CD4-positive, alpha-beta T cell treated with Interleukin-6 for 4 hours (primary cell): ENCODE data around the gene RSKR.
A peak's percentile ranks its signal among the peaks of the same experiment; 100 is the strongest.
"Not testable (repeated sequence)": the region's sequence is repeated elsewhere in the genome, so short reads cannot be mapped to it uniquely, and the experiment has no call there.

Source experiments
- DNase-seq: peaks from one replicate; pipeline ENCODE4 v3.0.0-alpha.2; 2020; ENCODE audit warnings: mixed read lengths

The RSKR gene

DNA sequence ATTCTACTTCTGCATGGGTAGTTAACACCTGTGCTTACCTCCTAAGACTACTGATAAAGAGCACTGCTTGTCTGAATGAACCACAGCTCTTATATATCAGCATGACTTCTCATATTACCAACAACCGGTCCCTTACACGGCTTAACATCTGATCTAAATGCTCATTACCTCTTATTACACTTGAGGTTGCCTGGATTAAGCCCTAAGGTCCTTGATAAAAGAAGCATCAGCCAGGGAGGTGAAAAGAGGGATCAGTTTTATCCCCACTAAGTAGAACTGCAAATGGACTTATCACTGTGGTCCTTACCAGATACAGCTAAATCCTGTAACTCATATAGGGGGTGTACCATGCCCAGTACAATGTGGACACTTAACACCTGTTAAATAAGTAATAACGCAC lies 8.2 kb upstream of the RSKR start:
- DNase-seq, result no peak

DNA sequence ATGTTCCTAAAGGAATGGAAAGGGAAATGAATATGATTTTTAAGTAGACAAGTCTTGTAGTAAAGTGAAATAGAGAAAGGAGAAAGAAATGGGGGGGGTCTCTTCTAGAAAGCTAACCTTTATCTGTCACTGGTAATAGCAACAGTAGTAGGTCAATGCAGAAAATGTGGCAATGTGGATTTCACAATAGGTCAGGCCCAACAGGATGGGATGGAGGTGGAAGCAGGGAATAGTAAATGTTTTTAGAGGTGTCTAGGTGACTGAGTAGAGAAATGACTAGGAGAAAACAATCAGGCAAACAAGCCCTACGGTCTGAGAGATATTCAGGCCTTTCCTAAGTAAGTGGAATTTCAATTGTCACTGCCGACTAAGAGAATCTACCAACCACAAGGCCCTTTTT lies 6.0 kb upstream of the RSKR start:
- DNase-seq, result no peak

- no peak for DNase-seq
Observed at GRCh38 chr17:28618464-28618863, 4.5 kb upstream of the RSKR start.

DNA sequence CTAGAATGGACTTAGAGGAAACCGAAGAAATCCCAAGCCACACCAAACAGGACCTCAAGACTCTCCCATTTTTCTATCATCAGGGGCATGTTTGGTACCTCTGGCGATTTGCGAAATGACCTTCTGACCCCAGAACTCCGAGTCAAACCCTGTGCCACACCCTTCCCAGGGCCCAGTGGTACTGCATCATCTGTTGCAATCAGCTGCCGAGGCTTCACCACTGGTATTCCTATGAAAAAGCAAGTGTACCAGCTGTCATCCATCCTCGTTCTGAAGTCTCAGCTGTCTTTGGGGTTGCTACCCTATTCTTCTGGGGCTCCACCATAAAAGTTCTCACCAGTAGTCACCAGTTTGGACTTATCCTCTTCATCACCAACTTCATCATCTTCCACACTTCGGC lies 2.3 kb upstream of the RSKR start:
- no peak for DNase-seq

- DNase-seq, result no peak
Observed at GRCh38 chr17:28615260-28615940, 1.4 kb upstream of the RSKR start.

GRCh38 chr17:28612936-28613872 lies 781 bp downstream of the RSKR start:
- peak; percentile 59 for DNase-seq

- DNase-seq, result no peak
Observed at GRCh38 chr17:28612531-28612930, 1.5 kb downstream of the RSKR start.

DNA sequence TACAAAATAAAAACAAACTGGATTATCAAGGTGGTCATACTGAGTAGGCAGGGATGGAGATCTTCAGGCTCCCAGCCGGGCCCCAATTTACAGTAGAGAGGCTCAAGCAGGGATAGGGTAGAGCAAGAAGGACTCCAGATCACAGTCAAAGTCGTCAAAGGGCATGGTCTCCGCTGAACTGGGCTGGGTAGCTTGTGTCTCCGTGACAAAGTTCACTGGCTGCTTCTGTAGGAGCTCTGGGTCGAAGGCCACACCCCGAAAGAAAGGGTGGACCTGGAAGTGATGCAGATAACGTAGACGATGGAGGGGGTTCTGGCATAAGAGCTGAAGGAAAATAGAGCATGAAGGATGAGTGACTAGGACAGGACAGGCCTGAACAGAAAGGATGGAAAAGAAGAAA lies 3.6 kb downstream of the RSKR start:
- no peak for DNase-seq

GRCh38 chr17:28604031-28604430 lies 10.0 kb downstream of the RSKR start:
- not testable (repeated sequence) for DNase-seq

- peak; percentile 71 for DNase-seq
Observed at GRCh38 chr17:28599311-28600184, 14.4 kb downstream of the RSKR start.

GRCh38 chr17:28598799-28599310 lies 15.1 kb downstream of the RSKR start, which contains the start of gene SPAG5:
TSS of gene SPAG5 (minus strand) at chr17:28599025. CDS start at chr17:28598946, 79 bp downstream.
- peak; percentile 95 for DNase-seq

- no peak for DNase-seq
Observed at GRCh38 chr17:28598389-28598788, 15.6 kb downstream of the RSKR start.

DNA sequence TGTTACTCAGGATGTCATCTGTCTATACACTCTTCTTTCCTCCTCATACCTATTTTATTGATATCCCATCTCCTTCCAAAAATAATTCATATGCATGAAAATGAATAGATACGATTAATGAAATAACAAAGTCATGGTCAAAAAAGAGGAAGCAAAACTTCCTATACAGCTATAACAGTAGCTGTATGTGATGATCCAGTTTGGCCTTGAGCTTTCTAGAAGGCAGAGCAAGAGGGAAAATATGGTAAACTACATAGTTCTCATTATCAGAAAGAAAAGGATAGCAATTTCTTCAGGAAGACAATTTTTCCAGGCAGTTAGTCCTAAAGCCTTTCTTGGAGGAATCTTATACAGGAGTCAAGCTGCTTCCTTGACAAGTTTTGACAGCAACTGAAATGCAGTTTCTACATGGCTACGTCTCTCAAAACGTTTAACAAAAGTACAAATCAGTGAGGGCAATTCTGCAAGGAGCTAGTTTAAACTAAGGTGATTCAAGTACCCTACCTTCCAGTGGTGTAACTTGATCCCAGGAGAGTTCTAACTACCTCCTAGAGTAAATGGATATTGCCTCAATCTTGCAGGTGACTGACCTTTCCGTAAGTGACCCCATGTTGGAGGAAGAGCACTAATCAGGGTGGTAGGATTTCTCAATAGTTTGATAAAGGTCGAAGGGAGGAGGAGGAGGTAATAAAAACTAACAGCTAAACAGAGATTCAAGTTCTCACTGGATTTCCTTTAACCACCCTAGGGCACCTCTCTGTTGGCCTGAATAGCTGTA lies 16.2 kb downstream of the RSKR start:
- no peak for DNase-seq

DNA sequence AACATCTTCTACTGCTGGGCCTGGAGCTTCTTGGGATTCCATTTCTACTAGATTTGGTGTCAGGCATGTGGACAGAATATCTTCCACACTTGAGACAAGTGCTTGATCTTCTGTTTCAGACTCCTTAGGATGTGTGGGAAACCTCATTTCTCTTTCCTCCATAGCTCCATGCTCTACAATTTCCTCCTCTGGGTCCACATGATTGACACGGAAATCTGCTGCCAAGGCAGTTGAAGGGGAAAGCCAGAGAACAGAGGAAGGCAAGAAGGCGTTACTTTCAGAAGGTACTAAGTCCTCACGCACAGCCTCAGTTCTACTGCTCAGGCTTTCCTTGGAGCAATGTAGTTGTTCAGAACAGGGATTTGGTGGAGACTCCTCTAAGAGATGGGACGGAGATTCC lies 21.7 kb downstream of the RSKR start:
- DNase-seq, result no peak

DNA sequence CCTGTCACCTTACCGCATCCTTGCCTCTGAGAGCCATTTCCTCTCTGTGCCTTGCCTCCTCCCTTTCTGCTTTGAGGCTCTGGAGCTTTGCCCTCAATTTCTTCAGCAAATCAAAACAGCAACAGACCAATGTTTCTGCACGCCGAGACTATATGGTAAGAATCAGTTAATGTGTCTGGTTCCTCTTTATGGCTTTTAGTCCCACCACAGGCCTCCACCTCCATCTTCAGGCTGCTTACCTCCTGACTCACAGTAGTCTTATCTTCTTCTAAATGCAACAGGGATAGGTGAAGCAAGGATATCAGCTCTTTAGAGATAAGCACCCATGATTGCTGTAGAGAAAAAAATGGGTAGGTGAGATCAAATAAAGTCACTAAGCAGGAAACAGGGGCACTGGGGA lies 28.1 kb downstream of the RSKR start:
- DNase-seq, result no peak

DNA sequence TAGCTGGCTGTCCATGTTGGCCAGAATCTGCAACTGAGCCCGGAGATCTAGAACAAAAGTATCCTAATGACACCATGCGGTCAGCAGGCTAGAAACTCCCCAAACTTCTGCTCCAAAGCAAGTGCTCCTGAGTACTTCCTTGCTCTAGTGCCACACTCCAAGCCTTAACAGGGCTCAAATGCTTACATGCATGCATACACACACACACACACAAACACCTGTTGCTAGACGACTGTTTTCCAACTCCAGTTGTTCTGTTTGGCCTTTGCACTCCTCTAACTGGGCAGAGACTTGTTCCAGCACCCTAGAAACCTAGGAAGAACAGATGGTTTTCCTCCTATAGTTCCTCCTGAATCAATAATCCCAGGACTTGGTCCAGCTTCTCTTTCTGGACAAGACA lies 29.6 kb downstream of the RSKR start:
- DNase-seq, result no peak

DNA sequence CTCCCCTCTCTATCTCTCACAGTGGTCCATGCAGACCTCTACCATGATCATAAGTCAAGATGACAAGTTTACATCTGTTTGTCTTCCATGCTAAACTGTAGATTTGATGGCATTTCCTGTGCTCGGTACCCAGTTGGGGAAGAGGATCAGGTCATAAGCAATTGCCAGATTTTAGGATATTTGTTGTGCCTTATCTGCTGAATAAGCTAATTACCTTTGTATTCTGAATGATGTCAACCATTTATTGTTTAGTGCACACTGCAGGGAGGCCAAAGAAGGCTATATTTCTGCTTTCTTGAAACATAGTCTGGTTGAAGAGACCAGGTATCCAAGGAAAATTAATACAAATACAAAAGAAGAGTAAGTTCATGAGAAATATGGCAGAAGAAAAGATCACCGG lies 31.5 kb downstream of the RSKR start:
- no peak for DNase-seq

GRCh38 chr17:28580959-28581358 lies 33.0 kb downstream of the RSKR start:
- no peak for DNase-seq

GRCh38 chr17:28579526-28579925 lies 34.5 kb downstream of the RSKR start:
- no peak for DNase-seq

DNA sequence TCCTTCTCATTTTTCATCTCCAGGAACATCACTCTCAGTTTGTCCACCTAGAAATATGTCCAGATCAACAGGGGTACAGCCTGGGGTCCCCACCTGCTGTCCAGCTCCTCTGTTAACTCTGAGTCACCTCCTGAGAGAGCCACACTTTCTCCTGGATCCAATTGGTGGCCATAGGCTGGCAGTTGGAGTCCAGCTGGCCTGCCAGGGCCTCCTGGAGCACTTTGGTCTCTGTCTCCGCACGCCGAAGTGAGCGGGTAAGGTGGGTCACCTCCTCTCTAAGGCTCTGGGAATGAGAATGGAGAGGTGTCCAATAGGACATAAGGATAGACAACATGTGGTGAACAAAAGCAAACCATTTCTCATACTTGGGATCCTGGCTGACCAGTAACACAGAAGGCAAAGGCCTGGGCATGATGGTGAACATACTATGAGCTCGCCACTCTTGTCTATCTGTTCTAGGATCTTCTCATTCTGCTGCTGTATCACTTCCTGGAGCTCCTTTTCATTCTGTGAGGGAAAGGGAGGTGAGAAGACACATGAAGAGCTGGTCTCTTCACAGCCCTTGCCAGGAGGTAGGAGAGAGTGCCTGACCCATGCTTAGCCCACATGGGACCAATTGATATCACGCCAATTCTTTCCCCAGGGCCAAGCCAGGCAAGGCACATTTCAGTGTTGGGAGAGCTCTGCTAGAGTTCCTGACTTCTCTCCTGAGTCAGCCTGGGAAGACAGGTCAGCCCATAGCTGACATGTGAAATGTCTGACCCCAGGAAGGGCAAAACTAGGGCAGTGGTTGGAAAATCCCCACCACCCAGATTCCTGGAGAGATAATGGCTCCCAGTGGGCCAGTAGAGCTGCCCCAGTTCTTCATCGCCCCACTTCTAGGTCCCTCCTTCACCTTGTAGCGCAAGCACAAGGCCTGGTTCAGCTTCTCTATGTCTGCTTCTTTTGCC lies 35.5 kb downstream of the RSKR start:
- no peak for DNase-seq

DNA sequence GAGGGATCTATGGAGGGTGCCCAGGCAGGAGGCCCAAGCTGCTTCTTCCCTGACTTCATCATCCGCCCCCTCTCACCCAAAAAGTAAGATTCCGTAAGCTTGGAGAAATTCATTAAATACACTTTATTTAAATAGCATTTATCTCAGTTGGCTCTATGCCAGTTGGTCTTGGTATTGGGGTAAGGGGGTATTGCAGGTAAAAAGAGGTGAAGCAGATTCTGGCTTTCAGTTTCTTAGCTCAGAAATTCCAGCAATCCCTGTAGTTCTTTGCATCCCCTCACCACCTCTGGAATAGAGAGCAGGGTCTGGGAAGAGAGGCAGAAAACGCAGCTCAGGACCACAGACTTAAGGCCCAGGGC lies 36.5 kb downstream of the RSKR start:
- DNase-seq, result no peak
